GM19328 (cell line): ENCODE results near the gene IGFBP5.

Source experiments
- ATAC-seq: cut with Tn5 transposase; IDR thresholded peaks from one replicate; pipeline ENCODE4 v1.9.1; 2021; ENCODE audit warnings: mild to moderate bottlenecking, moderate library complexity; ENCODE audit not compliant: unreplicated experiment

IGFBP5 gene, protein sequence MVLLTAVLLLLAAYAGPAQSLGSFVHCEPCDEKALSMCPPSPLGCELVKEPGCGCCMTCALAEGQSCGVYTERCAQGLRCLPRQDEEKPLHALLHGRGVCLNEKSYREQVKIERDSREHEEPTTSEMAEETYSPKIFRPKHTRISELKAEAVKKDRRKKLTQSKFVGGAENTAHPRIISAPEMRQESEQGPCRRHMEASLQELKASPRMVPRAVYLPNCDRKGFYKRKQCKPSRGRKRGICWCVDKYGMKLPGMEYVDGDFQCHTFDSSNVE

DNA sequence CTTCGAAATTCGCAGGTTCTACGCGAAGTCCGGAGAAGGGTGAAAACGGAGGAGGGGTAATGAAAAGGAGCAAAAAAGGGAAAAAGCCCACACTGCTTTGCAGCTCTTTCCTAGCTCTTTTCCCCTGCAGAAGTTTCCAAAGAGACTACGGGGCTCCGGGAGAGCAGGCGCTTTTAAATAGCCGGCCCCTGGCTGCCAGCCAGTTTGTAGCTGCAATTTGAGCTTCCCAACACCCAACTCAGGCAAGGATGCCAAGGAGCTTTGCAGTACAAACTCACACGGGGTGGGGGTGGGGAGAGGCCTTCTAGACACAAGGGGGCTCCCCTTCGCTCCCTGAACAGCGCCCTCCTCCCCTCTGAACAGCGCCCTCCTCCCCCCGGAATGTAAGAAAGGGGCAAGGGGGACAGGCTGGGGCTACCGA lies at the start of gene IGFBP5:
Gene IGFBP5, minus strand, starts transcription at position 149 of the 421 bp plus-strand sequence. CDS start 774 bp downstream, outside the sequence.
- ATAC-seq, result no peak

DNA sequence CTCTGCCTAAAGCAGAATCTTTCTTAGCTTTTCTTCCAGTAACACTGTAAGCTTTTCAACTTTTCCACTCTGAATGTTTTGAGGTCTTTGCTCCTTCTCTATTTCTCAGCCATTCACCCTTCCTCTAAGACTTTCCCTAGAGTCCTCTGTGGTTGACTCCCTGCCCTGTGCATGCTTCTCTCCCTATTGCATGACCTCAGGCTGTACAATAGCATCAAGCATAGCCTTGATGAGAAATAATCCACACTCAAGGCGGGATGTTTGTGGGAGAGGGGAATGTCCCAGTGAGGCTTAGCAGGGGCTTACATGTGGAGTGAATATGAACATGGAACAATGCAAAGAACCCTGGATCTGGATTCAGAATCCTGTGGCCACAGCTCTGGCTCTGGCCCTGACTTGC lies 48.4 kb upstream of the IGFBP5 start:
- no peak for ATAC-seq

DNA sequence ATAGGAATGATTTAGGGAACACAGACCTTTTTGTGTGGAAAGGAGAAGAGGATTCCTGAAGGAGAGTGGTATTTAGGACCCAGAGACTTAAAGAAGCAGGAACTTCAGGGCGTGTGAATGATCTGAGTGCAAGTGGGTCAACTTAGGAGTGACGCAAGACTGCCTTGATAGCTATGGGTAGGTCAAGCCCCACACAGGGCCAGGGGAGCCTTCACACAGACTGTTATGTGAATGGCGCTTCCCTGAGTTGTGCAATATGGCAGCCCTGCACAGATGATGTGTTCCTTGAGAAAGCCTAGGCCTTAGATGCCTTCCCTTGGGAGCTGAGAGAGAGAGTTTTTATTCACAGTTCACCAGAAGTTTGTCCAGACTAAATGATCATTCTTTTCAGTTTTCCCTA lies 47.1 kb upstream of the IGFBP5 start:
- ATAC-seq, result no peak

DNA sequence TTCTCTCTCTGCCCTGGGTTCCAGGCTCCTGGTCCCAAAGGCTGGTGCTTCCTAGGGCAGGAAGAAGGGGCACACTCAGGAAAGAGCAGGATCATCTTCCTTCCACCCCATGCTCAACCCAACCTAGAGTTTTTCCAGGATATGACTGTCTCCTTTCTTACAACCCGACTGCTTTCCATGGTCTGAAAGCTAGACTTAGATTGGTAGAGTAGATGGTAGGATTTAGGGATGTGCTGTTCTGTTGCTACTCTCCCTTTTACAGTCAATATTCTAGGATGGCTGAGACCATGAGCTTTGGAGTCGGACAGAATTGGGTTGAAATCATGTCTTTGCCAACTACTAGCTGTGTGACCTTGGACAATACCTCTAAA lies 45.9 kb upstream of the IGFBP5 start:
- no peak for ATAC-seq

DNA sequence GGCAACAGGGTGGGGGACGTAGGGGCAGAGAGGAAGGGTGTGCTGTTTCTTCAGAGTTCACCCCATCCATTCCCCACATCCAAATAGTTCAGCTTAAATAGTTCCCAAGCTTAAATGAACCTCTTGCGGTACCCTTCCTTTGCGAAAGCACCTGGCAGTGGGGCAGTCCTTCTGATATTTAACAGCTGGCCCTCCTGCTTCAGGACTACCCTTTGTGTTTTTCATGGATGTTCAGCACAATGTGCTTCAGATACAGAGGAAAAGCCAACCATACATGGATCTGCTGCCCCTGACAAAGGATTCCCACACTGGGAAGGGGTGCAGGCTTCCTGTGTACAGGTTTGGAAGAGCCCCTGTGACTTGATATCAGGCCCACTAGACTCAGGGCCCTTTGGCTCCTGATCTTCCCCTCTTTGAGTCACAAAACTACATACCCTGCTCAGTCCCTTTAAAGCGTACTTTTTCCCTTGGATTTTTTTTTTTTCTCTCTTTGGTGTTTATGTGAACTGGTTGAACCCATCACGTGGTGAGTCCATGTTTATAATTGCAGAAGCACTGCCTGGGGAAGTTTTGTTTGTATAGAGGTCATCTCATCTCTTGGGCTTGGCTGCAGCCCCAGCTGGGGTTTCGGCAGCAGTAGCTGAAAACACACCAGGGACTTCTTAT lies 45.3 kb upstream of the IGFBP5 start:
- ATAC-seq, result no peak

DNA sequence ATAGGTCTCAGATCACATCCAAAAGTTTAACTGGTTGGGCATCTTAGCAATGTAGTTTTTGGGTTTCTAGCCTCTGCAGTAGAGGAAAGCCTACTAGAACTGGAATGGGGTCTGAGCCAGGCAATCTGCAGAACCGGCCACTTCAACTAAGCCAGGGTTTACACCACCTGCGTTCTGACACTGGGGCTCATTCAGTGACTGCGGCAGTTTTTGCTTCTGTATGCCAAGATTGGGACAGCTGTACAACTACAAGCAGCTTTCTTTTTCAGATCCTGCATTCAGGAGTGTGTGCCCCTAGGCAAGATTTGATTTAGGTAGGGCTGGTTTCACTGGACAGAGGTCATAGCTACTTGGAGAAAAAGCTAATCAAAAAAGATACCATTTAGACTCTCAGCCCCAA lies 43.7 kb upstream of the IGFBP5 start:
- ATAC-seq, result no peak

DNA sequence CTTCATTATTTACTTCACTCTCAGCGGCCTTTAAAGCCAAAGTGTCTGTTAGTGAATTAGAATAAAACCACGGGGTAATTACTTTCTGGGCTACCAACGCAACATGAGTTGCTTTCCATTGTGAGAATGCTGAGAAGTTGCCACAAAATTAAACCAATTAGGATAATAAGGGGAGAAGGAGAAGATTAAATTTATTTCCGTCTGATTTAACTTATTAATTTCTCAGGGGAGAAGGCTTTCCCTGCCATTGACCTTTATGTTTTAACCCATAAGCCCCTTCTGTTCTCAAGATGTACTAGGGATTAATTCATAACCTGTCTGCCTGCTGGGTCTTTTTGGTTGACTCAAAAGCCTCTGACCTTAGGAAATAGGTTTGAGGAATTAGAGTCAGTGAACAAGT lies 42.3 kb upstream of the IGFBP5 start:
- no peak for ATAC-seq

DNA sequence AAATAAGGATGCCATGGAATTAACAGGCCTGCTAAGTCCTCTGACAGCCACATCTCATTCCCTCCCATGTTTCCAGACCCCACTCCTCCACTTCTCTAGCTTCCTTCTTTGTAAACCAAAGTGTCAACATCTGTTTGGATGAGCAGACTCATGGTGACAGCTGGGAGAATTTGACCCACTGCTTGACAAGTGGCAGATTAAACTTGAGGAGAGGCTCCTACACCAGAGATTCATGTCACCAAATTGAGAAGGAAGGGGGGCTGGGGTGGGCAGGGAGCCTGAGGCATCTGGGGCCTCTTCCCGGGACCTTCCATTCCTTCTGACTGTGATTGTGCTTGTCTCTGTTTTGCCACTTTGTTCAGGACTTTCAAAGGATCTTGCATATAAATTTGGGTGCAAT lies 41.0 kb upstream of the IGFBP5 start:
- no peak for ATAC-seq

DNA sequence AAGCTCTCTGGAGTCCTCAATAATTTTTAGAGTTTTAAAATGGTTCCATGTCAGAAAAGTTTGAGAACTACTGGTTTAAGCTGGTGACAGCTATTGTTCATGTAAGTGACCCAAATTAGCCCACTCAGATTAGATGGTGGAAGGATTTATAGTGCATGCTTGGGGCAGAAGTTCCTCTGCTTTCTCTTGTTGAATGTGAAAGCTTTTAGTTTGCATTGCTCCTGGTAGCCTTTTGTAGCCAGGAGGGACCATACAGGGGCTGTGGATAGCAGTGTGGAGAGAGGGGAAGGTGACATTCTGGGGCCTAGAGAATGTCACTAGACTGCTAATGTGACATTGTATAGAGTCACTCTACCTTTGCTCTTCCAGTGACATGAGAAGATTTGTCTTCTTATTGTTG lies 40.3 kb upstream of the IGFBP5 start:
- no peak for ATAC-seq

DNA sequence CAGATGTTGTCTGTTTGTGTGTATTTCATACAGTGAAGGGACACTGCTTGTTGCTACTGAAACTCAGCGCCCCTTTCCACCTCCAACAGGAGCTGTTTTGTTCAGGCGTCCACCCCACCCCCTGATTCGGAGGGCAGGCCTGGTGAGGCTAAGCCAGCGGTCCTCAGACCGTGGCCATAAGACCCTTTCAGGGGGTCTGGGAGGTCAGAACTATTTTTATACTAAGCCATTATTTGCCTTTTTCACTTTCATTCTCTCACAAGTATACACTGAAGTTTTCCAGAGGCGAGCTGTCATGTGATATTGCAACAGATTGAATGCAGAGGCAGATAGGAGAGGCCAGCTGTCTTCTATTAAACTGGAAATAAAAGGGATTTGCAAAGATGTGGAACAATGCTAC lies 39.7 kb upstream of the IGFBP5 start:
- no peak for ATAC-seq

DNA sequence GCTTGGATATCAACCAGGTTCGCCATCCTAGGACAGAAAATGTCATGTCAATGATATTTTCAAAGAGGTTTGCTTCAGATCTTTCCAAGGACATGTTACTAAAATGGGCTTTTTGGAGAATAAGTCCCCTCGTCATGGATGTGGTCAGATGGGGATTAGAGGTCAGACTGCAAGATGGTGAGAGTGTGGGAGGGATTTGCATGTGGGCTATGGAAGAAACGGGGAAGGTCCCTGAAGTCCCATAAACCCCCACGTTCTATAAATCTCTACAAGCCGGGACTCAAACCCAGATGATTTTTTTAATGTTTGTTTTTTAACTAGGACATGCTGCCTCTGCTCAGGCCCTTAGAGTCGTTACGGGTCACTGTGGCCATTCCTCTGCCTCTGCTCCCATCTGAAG lies 37.7 kb upstream of the IGFBP5 start:
- ATAC-seq, result no peak

DNA sequence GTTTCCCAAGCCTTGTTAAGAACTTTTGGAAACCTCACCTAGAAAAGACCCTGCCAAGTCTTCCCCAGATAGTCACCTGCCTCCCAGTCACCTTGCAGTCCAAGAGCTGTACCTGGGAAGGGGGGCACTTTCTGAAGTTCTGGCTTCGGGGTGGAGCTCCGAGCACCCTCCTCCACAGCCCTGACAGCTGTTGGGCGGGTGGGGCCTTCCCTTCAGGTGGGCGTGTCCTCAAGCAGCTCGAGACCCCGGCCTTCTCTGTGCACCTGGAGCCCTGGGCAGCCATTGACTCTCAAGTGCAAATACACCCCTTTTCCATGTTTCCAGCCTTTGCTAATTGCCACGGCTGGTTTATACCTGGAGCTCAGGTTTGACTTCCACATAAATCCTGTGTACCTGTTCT lies 37.0 kb upstream of the IGFBP5 start:
- ATAC-seq, result no peak

DNA sequence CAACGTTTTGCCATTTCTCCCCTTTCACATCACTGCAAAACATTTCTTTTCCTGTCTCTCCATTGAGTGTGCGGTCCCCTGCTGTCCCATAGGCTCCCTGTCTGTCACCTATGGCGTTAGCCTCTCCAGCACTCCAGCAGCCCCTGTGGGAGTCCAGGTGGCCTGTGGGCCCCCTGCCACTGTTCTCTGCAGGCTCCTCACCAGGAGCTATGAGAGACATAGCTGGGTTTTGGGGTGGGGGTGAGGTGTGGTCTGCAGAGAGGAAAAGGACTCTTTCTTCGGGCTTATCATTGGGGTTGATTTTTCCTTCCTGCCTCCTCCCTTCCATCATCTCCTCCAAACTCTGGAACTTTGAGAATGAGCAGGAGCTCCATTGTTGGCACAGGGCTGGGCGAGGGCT lies 36.1 kb upstream of the IGFBP5 start:
- no peak for ATAC-seq

DNA sequence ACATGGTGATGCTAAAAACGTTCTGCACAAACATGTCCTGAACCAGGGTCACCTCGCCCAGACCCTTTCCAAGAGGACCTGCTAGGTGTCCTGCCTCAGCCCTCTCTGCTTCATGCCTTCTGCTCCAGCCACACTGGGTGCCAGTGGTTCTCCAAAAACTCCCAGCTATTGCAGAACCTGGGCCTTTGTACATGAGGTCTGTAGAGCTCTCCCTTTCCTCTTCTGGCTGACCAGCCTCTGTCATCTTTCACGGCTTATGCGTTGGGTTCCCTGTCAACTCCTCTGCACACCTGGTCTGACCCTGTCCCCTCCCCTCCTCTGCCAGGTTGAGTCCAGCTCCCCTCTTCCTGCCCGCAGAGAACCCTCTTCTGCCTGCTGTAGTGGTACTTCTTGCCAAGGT lies 35.5 kb upstream of the IGFBP5 start:
- ATAC-seq, result no peak

DNA sequence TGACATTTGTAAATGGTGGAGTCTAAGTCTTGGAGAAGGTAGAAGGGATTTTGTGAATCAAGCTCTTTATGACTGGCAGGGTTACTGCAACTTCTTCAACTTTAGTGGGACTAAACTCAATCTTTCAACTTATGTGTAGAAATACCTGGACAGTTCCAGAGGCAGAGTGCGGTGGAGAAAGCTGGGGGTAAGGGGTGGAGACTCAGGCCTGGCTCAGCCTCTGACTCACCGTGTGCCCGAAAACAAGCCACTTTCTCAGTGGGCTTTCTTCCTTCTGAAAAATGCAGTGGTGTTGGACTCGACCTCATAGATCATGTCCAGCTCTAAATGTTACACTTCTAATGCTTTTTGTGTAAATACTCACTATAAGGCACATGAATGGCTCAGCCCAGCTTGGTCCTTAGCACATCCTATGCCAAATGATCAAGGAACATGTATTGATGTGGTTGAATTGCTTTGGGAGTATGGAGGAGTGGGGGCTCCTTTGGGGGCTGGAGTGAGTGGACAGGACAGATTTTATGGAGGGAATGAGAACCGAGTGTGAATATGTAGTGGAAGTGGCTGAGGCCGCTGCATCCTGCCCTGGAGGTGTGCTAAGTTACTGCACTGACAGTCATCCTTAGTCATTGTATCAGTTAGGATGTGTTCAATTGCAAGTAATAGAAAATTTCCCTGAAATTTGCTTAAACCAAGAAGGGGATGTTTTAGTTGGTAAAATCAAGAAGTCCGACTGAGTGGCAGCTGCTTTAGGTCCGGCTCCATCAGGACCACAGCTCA lies 32.2 kb upstream of the IGFBP5 start:
- ATAC-seq, result no peak

DNA sequence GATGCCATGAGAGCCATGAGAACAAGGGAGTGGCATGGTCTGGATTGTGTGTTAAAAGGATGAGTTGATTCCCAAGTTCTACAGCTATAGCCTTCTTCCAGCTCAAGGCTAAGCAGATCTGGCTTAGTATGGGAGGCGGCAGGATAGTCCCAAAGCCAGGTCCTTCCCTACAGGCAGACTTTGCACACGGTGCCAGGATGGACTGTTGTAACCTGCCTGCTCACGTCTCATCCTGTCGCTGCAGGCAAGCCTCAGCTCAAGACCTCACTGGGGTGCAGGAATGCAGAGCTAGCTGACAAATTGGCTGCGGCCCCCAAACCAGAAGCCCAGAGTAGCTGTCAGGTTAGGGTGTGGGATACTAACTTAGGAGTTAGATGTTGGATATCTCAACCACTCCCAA lies 28.8 kb upstream of the IGFBP5 start:
- no peak for ATAC-seq

DNA sequence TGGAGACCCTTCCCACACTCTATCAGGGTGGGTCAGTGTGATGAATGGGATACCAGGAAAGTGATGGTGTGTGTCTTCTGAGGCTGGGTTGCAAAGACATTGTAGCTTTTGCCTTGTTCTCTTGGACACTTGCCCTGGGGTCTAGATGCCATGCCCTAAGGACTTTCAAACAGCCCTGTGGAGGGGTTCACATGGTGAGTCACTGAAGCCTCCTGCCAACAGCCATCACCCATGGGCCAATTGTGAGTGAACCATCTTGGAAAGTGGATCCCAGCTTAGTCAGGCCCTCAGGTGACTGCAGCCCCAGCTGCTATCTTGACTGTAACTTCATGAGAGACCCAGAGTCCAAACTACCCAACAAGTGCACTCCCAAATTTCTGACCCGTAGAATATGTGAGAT lies 25.8 kb upstream of the IGFBP5 start:
- no peak for ATAC-seq

DNA sequence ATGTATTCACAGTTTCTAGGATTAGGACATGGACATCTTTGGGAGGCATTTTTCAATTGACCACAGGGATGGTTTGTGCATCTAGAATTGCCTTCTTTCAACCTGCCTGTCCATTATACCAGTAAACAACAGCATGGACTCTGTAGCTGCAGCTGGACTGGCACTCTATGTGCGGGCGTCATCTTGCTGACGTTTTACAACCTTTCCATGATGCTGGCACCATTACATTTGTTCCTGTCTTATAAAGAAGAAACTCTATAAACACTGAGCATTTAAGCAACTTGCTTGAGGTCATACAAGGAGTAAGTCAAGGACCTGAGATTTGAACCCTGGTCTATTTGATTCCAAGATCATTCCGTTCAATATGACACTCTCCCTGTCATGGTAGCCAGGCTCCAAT lies 25.4 kb upstream of the IGFBP5 start:
- no peak for ATAC-seq

DNA sequence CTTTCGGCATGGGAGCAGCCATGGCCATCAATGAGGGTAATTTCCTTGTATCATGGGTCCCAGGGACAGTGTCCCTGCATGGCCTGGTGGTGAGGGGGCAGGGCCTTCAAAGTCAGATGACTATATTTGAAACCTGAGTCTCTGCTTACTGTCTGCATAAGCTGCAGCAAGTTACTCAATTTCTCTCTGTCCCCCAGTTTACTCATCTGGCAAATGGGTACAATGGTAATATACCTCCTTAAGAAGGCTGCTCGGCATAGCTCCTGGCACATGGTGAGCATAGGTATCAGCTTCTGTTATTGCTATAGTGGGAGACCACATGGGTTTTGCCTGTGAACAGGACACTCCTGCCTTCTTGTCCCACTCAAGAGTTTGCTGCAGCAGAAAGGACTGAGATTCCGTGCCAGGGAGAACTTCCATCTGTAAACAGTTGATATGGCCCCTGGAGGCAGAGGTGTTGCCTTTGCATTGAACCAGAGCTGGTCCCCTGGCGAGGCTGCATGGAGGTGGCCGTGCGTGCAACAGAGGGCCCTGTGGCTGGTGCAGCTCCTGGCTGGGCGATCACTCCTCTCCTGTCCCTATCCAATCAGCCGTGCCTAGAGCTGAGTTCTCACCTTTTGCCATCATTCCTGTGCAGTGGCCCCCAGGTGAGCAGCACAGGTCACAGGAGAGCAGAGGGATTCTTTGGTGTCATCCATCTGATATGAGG lies 22.7 kb upstream of the IGFBP5 start:
- no peak for ATAC-seq

DNA sequence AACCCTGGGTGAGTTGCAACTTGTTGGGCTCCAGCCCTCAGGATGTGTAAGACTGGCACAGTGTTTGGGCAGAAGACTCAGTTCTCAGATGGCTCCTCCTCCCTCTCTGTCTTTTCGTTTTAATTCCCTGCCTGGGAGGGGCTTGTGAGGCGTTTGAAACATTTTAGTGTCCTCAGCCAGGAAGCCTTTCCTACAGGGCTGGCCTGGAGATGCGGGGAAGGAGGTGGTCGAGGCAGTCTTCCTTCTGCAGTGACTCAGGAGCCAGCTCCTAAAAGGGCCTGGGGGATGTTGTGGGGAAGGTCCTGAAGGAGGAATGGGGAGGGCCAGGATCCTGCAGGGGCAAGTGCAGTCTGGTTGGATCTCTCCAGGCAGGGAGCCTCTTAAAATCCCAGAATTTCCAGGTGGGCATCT lies 22.1 kb upstream of the IGFBP5 start:
- ATAC-seq, result no peak

DNA sequence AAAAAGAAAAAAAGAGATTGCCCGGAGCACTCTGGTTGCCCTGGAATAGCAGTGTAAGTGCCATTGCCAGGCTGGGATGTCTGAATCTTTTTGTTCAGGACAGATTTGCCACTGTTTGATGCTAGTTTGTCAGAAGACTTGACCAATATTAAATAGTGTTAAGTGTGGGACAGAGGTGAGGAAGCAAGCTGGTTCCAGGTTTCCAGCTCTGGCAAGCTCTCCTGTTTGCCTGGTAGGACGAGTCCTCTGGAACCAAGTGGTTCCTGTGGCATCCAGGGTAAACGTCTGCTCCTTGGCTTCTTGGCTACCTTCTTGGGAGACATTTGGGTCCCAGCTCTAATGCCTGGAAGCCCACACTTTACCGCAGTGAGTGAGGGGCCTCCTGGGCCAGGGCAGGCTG lies 20.8 kb upstream of the IGFBP5 start:
- no peak for ATAC-seq
